GM21576 (cell line): ENCODE results near the gene ETS1.
A peak's percentile ranks its signal among the peaks of the same experiment; 100 is the strongest.

Experiments used
- ATAC-seq: cut with Tn5 transposase; IDR thresholded peaks from one replicate; pipeline ENCODE4 v1.9.1; 2021; ENCODE audit warnings: mild to moderate bottlenecking, moderate library complexity; ENCODE audit not compliant: unreplicated experiment

The ETS1 gene

DNA sequence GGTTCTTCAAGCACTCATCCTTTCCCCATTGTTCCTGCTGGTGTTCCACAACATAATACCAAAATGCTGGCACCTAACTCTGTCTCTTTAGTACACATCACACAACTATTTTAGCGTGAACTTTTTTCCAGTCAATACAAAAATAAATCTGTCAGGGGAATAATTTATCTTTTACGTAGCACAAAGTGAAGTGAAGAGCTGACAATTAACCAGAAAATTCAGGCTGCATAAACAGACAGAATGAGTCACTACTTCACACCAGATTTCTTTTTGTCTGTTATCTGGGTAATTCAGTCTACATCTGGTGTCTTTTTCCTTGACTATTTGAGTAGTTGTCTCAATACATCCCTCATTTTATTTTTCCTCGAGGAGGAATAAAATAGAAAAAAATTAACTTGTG lies 7.9 kb upstream of the ETS1 start:
- ATAC-seq: no peak

DNA sequence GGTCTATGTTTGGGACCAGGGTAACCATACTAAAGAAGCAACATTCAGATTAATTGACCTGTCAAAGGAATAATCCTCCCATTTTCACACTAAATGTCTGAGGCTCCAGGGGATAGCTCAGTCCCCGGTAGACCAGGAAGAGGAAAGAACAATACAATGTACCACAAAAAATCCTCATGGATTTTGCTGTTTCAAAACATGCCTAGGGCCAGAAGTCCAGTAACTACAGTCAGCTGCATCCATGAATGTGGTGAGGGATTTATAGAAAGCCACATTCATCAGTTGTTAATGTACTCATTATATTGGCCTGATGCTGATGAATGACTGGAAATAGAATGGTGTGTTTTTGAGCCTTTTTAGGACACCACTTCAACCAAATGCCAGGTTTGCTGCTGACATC lies 6.9 kb upstream of the ETS1 start:
- ATAC-seq: no peak

DNA sequence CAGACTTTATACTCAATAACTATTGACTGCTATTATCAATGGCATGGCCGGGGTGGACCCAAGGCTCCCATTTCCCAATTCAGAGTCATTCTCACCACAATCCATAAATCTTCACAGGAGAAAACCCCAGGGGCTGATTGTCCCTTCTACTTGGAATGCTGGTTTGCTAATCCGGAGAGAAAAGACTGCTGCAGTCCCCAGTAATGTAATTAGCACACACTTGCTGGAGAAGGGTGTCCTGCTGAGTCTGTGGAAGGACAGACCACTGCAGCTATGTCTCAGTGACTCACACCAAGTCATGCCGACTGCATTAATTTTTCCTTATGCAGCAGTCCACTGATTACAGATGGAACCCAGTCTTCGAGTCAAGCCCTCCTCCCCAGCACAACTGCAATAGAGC lies 5.9 kb upstream of the ETS1 start:
- no peak for ATAC-seq

DNA sequence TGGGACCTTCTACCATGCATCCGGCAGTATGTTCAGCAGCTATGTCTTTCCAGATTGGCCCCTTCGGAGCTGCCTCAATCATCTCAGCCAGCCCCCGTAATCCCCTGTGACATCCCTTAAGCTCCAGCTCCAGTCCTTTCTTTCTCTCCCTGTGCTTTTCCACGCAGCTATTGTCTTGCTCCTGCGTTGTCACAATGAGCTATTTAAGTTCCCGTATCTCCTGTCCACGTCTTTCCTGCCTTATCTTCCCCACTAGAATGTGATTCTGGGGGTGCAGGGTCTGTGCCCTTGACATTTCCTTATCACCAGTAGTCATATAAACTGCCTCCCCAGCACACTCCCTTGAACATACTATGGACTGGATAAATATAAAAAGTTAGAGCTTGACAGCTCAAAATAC lies 5.1 kb upstream of the ETS1 start:
- no peak for ATAC-seq

DNA sequence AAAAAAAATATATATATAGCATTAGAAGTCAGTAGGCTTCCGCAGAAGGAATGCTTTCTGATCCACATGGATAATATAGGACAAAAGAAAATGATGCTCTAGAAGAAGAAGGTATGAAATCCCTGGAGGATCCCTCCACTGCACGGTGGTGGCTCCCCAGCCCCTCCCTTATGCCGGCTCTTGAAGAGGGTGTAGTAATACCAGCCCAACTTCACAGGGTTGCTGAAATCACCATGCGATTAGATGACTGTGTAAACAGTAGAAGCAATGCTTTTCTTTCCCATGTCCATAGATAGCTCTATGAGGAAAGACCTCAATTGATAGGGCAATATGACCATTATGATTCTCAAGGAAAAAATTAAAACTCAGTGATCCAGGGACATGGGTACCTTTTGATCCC lies 3.2 kb upstream of the ETS1 start:
- ATAC-seq: no peak

DNA sequence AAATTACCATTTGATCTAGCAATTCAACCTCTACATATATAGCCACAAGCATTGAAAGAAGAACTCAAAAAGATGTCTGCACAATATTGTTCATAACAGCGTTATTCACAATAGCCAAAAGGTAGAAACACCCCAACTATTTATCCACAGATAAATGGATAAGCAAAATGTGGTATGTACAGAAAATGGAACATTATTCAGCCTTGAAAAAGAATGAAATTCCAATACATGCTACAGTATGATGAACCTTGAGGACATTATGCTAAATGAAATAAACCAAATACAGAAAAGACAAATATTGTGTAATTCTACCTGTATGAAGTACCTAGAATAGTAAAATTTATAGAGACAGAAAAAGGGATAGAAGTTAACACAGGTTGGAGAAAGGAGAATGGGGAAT lies 2.6 kb upstream of the ETS1 start:
- ATAC-seq: no peak

DNA sequence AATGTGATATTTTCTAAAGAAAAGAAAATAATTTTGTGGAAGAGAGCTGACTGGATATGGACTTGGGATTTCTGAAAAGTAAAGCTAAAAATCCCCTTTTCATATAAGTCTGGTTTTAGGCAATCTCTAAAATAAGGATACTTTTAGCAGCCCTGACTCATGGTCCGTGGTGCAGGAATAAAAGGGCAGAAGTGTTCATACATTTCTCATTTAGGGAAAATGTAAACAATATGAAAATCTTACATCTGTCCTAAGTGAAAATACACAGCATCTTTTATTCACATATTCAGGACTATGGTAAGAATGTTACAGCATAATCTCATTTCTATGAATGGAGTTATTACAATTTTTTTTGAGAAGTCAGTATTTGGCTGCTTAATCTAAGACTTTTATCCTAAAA lies 735 bp upstream of the ETS1 start:
- no peak for ATAC-seq

DNA sequence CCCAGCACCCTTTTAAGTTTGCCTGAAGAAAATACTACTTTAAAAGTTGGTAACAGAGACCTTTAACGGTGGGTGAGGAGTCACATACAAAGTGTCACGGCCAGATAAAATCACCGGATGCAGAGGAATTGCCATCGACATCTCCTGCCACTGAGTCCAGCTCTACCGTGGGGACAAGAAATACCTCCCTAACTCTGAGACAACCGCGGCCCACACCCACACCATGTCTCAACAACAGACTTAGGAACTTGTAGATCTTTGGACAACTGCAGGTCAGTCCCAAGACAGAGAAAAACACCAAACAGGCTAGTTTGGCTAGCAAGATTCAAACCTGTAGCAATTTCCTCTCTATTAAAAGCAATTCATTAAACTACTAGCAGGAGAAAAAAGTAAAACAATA lies 669 bp downstream of the ETS1 start:
- ATAC-seq: no peak

DNA sequence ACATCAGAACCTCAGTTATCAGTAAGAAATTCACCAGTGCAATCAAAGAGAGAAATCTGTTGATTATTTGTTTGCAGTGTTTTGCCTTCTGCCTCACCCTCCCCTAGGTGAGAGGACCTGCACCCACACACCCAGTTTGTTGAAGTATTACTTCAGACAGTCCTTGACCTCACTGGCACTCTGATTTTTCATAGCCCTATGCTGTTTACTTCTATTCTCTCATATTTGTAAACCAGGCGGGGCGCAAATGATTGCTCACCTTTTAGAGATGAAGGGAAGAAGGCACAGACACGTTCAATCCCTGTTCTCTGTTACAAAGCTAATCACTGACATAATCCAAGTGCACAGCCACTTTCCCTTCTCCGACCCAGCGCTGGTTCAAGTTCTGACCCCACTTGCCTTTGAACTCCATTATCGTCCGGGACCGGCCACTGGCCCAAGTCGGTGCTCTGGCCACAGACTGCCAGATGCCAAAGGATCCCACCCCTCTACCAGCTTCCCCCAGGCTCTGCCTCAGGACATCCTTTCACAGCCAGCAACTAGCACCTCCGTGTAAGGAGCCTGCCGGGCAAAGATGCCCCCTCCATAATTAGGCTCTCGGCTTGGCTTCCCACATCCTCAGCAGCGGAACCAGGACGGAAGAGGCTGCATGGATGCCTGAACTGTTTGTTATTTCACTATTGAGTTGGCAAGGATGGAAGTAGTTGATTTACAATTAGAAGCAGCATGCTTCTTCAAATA lies 1.7 kb downstream of the ETS1 start:
- no peak for ATAC-seq

DNA sequence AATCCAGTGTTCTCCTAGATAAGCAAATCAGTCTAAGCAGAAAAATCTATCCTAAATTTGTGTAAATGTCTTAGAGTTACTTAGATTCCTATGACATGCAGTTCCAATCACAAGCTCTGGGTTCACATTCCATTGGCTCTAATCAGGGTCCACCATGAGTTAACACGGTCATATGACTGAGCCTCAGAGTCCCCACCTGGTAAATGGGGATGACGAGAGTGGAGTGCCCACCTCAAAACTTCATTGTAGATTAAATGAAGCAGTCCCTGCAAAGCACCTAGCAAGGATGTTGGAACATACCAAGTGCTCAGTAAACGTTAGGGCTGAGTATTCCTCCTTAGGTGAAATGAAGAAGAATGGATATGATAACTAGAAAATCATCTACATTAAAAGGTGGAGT lies 3.1 kb downstream of the ETS1 start:
- no peak for ATAC-seq

DNA sequence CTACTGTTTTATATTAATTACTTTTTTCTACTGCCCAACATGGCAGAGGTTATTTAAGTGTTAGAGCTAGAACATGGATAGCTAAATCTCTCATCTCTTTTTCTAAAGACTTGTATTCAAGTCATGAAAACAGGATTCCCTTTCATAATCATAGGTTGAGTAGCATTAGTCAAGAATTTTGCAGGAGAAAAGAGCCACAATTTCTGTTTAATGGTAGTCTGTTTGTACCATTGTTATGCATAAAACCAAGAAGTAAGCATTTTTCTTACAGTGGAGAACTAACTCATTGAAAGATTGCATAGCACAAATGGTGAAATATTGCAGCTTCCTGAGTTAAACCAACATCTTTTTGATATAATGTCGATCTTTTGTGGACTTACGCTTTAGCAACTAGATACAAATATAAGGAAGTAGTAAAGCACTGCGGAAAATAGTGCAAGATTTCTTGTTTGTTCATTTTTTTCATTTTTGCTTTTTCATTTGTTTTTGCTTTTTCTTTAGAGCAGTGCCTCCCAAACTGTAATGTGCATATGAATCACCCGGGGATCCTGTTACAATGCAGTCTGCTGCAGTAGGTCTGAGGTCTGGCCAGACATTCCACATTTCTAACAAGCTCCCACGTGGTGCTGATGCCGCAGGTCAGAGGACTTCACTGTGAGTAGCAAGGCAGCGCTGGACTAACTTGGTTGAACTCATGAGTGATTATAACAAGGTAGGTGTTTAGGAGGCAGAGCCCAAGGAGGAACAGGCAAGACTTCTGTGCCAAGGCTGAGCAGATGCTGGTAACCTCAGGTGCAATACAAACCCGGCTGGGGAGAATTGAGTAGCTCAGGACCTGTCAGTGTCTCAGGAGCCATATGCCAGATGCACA lies 4.6 kb downstream of the ETS1 start:
- no peak for ATAC-seq

DNA sequence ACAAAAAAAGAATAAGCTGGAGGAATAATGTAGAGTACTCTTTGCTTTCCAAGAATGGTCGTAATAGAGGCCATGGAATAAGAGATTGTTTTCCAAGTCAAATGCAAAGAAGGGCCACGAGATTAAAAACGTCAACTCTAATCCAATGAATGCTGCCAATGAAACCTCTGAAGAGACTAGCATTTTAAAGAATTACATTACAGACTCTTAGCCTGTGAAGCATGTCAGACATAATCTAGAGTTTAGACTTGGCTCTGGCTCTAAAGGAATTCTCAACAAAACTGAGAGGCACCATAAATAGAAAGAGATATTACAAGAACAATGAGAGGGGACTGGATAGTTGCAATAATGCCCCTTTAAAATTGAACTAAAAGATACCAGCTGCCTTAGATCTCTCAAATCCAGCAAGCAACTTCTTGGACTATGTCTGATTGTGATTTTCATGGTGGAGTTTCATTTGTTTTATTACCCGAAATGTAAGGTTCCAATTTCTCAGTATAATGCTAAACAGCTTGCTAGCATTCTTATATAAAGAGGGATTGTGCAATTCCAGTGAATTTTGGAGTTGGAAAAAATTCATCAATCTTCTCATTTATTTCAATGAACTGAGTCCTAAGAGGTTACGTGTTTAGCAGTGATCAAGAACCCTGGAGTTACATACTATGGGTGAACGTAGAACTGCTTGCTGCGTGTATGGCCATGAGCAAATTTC lies 5.6 kb downstream of the ETS1 start:
- no peak for ATAC-seq

DNA sequence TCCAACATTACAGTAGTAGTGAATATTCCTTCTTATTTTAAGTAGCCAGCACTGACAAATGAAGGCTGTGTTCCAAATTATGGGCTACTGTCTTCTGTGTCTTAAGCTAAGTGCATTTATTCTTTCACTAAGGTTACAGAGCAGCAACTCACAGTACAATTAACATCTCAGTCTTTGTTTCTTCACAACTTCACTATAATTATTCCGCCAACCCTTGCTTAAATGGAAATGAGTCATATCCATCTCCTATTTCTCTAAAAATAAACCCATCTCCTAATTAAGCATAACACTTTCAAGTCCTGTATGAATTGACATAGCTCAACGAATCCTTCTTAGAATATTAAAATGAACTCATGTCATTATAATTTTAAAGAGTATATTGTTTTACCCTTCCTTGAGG lies 6.7 kb downstream of the ETS1 start:
- no peak for ATAC-seq

DNA sequence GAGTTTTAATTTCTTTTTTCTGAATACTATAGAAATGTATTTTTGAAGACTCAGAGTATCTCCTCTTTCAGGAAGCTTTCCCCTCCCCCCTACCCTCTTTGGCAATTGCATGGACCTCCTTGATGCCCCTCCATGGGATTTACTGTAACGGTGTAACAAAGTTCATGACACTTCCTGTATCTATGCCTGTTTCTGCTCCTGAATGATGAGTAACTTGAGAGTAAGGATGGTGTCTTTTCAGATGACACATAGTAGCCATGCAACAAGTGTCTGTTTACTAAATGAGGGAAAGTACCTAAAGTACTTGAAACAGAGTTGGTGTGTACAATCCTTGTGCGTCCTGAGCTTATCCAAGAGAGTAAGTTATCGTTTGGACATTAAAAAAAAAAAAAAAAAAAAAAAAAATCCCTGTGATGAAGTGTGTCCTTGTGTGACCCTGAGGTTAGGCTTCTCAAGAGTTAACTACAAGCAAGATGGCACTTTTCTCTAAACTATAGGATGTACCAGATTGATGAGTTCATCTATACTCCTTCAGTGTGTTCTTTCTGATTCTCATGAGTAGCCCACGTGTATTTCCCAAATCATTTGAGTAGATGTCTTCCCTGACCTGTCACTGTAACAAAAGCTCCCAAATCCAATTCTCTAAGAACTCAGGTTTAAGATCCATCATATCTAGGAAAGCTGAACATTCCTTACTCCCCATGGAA lies 7.4 kb downstream of the ETS1 start:
- peak; percentile 72 for ATAC-seq

DNA sequence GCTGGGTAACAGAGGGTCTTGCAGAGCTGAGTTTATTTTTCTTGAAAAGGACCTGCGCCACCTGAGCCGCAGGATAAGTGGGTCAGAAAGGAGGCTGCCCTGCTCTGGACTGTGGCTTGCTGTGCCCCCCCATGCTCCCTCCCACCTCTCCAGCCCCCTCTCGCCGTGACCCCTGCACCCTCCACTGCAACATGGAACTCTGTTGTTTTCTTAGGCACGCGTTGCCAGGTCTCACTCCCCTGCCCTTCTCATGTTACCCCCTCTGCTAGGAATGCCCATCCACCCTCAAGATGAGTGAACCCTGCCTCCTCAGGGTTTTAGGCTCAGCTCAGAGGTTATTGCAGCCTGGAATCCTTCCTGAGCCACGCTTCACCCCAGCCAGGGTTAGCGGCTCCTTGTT lies 10.8 kb downstream of the ETS1 start:
- ATAC-seq: no peak

DNA sequence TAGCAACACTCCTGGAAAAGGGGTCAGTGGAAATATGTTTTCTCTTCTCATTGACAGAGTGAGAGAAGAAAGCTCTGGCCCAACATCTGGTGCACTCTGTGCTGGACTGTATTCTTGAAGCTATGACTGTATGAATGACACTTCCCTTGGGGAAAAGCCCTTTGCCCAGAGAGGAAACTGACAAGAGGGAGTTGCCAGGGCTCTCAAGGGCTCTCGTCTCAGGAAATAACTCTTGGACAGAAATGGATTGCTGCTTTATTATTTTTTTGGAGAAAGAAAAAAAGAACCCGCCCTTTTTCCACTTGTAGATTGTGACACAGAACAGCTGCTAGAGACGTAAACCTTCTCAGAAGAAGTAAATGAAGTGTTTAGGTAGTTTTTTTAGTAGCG lies 11.4 kb downstream of the ETS1 start:
- ATAC-seq: no peak

DNA sequence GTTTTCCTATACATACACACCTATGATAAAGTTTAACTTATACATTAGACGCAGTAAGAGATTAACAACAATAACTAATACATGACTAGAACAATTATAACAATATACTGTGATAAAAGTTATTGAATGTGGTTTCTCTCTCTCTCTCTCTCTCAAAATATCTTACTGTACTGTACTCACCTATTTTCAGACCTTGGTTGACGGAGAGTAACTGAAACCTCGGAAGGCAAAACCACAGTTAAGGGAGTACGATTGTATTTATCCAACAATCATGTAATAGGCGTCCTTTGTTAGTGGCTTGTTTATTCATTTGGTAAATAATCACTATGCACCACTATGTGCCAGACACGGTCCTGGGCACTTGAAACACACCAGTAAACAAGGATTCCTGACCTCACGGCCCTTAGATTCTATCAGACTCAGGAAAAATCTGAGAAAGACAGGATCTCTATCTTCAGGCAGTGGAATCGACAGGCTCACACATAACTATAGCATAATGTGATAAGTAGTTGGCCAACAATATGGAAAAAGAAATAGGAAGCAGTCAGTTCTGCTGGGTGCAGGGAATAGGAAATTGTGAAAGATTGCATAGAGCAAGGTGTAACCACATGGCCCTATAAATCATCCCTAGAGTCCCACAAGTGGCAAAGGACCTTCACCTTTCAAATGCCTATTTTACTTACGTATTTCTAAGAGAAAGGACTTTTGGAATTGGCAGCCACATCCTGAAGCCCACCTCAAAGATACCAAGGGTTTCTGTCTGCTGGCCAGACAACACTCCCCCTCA lies 12.0 kb downstream of the ETS1 start:
- no peak for ATAC-seq

DNA sequence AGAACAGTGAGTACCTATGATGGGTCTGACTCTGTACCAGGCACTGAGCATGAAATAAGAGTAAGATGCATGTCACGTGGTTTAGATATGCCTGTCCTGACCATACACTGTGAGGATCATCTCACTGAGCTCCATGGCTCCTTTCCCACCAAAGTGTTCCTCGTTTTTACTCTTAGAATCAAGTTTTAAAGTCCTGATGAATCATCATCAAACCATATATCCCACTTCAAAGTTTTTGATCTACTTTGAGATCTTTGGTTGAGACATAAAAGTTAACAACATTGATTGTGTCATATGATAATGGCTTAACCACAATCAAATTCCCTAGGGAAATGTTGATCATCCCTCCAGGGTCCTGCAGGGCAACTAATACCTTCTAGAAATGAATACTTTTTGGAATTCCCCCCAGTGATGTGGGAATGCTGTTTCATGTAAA lies 12.8 kb downstream of the ETS1 start:
- no peak for ATAC-seq

DNA sequence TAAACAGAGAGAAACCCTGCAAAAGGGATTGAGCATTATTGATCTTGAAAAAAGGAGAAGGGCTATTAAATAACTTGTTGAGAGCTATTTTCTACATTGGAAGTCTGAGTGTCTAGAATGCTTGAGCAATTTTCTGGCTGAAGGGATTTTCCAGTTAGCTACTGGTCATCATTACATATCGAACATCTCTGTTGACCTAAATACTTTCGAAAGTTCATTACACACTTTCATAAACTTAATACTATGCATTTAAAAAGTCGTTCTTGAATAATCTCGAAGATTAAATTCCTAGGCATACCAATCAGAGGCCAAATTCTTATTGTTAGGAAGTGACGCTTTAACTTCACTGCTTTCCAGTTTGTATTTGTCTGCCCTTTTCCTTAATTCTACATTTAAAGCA lies 13.7 kb downstream of the ETS1 start:
- ATAC-seq: no peak

DNA sequence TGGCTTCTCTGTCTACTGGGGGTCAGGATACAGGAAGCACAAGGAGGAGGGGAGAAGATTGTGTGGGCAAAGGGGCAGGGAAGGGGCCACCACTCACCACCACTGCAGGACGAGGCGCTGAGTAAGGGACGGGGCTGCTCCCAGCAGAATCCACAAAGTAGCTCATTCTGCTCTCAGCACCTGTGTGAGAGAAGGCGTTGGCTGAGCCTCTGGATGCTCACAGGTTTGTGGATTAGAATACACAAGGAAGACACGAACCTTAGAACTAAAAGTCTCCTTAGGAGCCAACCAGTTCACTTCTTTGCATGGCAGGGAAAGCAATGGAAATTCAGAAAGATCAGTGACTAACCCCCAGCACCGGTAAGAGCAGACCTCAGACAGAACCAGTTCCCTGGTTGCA lies 14.4 kb downstream of the ETS1 start:
- ATAC-seq: no peak
